ENCODE data around the gene SEMA3A.

Gene SEMA3A

DNA sequence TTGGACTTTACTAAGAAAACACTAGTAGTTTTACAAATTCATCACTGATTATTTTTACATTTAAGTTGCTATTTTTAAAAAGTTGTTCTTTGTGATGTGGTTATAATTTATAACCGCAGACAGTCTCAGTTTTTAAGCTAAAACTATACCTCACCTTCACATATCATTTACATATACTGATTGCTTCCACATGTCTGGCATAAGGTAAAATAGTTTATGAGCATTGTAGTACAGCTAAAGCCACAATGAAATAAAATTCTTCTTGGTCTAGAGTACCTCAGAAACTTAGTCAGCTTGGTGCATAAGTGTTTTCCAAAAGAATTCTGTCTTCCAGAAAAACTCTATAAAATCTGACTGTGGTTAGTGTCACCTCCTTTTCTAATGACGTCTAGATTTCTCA lies 13.0 kb downstream of the SEMA3A start:
- TF ChIP-seq, protein P1, sequence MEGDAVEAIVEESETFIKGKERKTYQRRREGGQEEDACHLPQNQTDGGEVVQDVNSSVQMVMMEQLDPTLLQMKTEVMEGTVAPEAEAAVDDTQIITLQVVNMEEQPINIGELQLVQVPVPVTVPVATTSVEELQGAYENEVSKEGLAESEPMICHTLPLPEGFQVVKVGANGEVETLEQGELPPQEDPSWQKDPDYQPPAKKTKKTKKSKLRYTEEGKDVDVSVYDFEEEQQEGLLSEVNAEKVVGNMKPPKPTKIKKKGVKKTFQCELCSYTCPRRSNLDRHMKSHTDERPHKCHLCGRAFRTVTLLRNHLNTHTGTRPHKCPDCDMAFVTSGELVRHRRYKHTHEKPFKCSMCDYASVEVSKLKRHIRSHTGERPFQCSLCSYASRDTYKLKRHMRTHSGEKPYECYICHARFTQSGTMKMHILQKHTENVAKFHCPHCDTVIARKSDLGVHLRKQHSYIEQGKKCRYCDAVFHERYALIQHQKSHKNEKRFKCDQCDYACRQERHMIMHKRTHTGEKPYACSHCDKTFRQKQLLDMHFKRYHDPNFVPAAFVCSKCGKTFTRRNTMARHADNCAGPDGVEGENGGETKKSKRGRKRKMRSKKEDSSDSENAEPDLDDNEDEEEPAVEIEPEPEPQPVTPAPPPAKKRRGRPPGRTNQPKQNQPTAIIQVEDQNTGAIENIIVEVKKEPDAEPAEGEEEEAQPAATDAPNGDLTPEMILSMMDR (IDR thresholded peaks at IDR 0.05; ENCODE audit: extremely low read depth, insufficient read depth, missing control alignments) = no peak
- in situ Hi-C loops (cut with MboI; ENCODE audit: low pct_unique_long_range_greater_than_20kb, low sequenced_read_pairs, unreplicated experiment) = no loop called here
- DNase-seq (ENCODE audit: low spot score) = no peak

DNA sequence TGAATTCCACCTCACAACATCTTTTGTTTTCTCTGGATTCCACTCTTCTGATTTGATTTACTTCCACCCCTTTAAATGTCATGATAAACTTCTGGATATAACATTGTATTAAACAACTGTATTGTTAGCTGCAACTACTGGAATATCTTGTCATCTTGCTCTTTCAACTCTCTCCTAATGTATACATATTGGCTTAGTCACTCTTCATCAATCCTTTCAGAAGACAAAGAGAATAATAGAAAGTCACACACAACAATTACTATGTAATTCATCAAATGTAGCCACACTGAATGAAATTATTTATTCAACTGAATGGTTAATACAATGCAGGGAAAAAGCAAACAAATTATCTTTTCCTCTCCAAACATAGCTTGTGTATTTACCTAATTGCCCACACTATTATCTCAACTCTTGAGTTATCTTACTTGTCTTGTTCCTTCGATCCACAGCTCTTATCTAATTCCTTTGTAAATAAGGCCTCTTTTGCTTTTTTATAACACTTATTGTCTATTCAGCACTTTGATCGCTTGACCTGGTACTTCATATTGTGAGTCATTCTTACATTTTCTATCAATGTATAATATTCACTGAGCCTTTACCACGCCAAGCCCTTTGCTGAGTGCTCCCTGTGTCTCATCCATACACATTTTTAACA lies 16.7 kb downstream of the SEMA3A start:
- DNase-seq (ENCODE audit: low spot score) = no peak

DNA sequence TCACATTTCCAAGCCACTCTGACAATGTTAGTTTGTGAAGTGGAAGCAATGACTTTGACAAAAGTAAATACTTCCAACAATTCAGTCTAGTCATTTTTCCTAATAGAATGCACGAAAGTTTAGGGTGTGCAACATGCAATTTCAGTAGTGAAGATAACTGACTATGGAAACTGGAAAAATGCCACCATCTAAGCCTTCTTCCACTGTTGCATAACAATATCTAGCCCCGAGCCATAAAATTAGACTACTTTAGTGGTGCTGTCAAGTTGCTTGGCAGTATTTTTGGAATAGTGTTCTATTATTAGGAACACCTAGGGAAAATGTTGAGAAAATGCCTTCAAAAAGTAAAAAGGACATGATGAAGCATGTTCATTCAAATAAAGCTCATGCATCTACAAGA lies 17.9 kb downstream of the SEMA3A start:
- in situ Hi-C loops (cut with MboI; ENCODE audit: low pct_unique_long_range_greater_than_20kb, low sequenced_read_pairs, unreplicated experiment) = no loop called here
- TF ChIP-seq, protein P1 (IDR thresholded peaks at IDR 0.05; ENCODE audit: extremely low read depth, insufficient read depth, missing control alignments) = no peak
- DNase-seq (ENCODE audit: low spot score) = no peak

More for the DNA sequence above, 16.7 kb downstream of the SEMA3A start:
- TF ChIP-seq, protein P1 (IDR thresholded peaks at IDR 0.05; ENCODE audit: extremely low read depth, insufficient read depth, missing control alignments) = no peak
- in situ Hi-C loops (cut with MboI; ENCODE audit: low pct_unique_long_range_greater_than_20kb, low sequenced_read_pairs, unreplicated experiment) = no loop called here

DNA sequence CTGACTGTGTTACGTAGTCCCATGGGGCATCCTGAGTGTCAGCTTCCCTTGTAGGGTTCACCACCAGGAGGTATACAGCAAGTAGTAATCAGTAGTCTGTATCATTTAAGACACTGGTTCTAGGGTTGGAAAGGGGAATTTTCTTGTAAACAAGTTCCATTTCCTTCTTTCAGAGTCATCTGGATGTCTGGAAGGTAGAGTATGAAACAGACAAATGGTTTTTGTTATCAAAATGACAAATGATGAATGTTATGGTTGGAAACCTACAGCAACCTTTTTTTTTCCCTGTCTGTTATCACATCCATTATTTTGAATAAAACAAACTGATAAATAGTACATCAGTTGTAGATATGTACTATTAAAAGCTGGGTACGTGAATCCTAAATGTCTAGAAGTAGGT lies 19.1 kb downstream of the SEMA3A start:
- DNase-seq (ENCODE audit: low spot score) = no peak
- in situ Hi-C loops (cut with MboI; ENCODE audit: low pct_unique_long_range_greater_than_20kb, low sequenced_read_pairs, unreplicated experiment) = no loop called here
- TF ChIP-seq, protein P1 (IDR thresholded peaks at IDR 0.05; ENCODE audit: extremely low read depth, insufficient read depth, missing control alignments) = no peak

DNA sequence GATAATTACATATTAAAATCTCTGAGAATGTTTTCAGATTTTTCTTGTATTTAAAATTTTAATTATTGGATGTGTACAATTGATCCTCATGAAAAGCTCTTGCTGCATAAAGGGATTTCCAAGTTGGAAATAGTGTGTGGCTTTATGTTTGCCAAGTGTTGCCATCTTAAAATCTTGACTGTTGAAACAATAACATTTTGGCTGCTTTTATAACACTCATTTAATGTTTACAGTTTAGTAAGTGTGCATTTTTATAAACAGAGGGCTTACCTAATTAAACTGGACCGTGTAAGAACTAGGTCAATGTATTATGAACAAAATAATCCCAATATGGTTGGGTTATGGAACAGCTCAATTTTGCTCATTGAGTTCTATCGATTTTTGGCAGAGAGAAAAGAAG lies 23.9 kb downstream of the SEMA3A start:
- TF ChIP-seq, protein P1 (IDR thresholded peaks at IDR 0.05; ENCODE audit: extremely low read depth, insufficient read depth, missing control alignments) = no peak
- in situ Hi-C loops (cut with MboI; ENCODE audit: low pct_unique_long_range_greater_than_20kb, low sequenced_read_pairs, unreplicated experiment) = no loop called here
- no peak for DNase-seq (ENCODE audit: low spot score)

DNA sequence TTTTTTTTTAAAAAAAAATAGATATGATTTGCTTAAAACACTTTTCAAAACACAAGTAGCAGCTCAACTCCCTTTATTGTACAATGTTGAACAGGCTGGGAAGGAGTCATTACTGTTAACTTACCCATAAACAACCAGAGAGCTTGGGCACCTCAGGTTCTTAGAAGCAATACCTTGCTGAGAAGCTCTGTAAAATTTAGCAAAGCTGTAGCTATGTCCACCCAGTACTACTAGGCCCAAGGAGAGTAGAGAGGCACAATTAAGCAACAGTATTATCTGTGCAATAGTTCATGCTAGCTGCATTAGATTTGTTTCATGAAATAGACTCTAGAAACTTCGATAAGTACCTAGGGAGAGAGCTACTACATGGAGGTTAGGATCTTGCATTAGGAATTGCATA lies 32.0 kb downstream of the SEMA3A start:
- DNase-seq (ENCODE audit: low spot score) = no peak
- TF ChIP-seq, protein P1 (IDR thresholded peaks at IDR 0.05; ENCODE audit: extremely low read depth, insufficient read depth, missing control alignments) = no peak
- in situ Hi-C loops (cut with MboI; ENCODE audit: low pct_unique_long_range_greater_than_20kb, low sequenced_read_pairs, unreplicated experiment) = no loop called here
